ENCODE results near the gene MICAL3. TPM values are rescaled to one million over a fixed set of nuclear protein-coding genes. Genes with fewer than 3 reads are reported as not detected.
"Not testable (repeated sequence)": the region's sequence is repeated elsewhere in the genome, so short reads cannot be mapped to it uniquely, and the experiment has no call there.

The MICAL3 gene
- polyA plus RNA-seq, 4 donors = 3.2 to 31.4 (median 10.0) TPM

GRCh38 chr22:17995256-17995655 lies 29.1 kb downstream of the MICAL3 start:
- not testable (repeated sequence) for FAIRE-seq; H3K27ac ChIP-seq (ENCODE audit: low read depth in 1 of 3, low read length in 2 of 3); H3K9me3 ChIP-seq (ENCODE audit: control insufficient read depth in 2 of 2, insufficient read depth in 1 of 2, low read depth in 1 of 2, low read length in 1 of 2); H3K4me3 ChIP-seq (ENCODE audit: low read depth in 1 of 3, low read length in 3 of 3); H3K36me3 ChIP-seq (ENCODE audit: control insufficient read depth in 3 of 3, insufficient read depth in 2 of 3, low read depth in 1 of 3, low read length in 3 of 3); H3K27me3 ChIP-seq (ENCODE audit: control insufficient read depth in 3 of 3, insufficient read depth in 3 of 3, low read length in 3 of 3); H3K4me1 ChIP-seq (ENCODE audit: control insufficient read depth in 3 of 3, insufficient read depth in 2 of 3, low read depth in 1 of 3, low read length in 2 of 3); DNase-seq
- WGBS, 3 donors = 92 to 97% (median 95%) methylated on average over 6 of the region's 6 CpGs

GRCh38 chr22:17994424-17995108 lies 29.8 kb downstream of the MICAL3 start:
- H3K4me3 ChIP-seq (ENCODE audit: low read depth in 1 of 3, low read length in 3 of 3) = no peak overlapping the region
- H3K27ac ChIP-seq (ENCODE audit: low read depth in 1 of 3, low read length in 2 of 3) = no peak overlapping the region
- H3K36me3 ChIP-seq (ENCODE audit: control insufficient read depth in 3 of 3, insufficient read depth in 2 of 3, low read depth in 1 of 3, low read length in 3 of 3) = no peaks in the 10 kb centered on the region
- no peaks in the 10 kb centered on the region for H3K9me3 ChIP-seq (ENCODE audit: control insufficient read depth in 2 of 2, insufficient read depth in 1 of 2, low read depth in 1 of 2, low read length in 1 of 2)
- DNase-seq (no peak), FAIRE-seq (no peak)
- 80 to 85% (median 83%) methylated on average over 10 of the region's 10 CpGs for WGBS, 3 donors
- H3K27me3 ChIP-seq (ENCODE audit: control insufficient read depth in 3 of 3, insufficient read depth in 3 of 3, low read length in 3 of 3) = no peaks in the 10 kb centered on the region
- H3K4me1 ChIP-seq (ENCODE audit: control insufficient read depth in 3 of 3, insufficient read depth in 2 of 3, low read depth in 1 of 3, low read length in 2 of 3) = peaks cover 0 to 4% (median 0%) of the 10 kb centered on the region in 3 donors

- not testable (repeated sequence) for H3K36me3 ChIP-seq (ENCODE audit: control insufficient read depth in 3 of 3, insufficient read depth in 2 of 3, low read depth in 1 of 3, low read length in 3 of 3); H3K27me3 ChIP-seq (ENCODE audit: control insufficient read depth in 3 of 3, insufficient read depth in 3 of 3, low read length in 3 of 3); H3K27ac ChIP-seq (ENCODE audit: low read depth in 1 of 3, low read length in 2 of 3); H3K4me3 ChIP-seq (ENCODE audit: low read depth in 1 of 3, low read length in 3 of 3); DNase-seq; FAIRE-seq; H3K4me1 ChIP-seq (ENCODE audit: control insufficient read depth in 3 of 3, insufficient read depth in 2 of 3, low read depth in 1 of 3, low read length in 2 of 3); H3K9me3 ChIP-seq (ENCODE audit: control insufficient read depth in 2 of 2, insufficient read depth in 1 of 2, low read depth in 1 of 2, low read length in 1 of 2)
- 57 to 71% (median 67%) methylated on average over 2 of the region's 2 CpGs for WGBS, 3 donors
Observed at GRCh38 chr22:17992976-17993375, 31.4 kb downstream of the MICAL3 start.

GRCh38 chr22:17991992-17992391 lies 32.4 kb downstream of the MICAL3 start:
- not testable (repeated sequence) for H3K27me3 ChIP-seq (ENCODE audit: control insufficient read depth in 3 of 3, insufficient read depth in 3 of 3, low read length in 3 of 3); H3K4me3 ChIP-seq (ENCODE audit: low read depth in 1 of 3, low read length in 3 of 3); DNase-seq; H3K27ac ChIP-seq (ENCODE audit: low read depth in 1 of 3, low read length in 2 of 3); H3K4me1 ChIP-seq (ENCODE audit: control insufficient read depth in 3 of 3, insufficient read depth in 2 of 3, low read depth in 1 of 3, low read length in 2 of 3); H3K9me3 ChIP-seq (ENCODE audit: control insufficient read depth in 2 of 2, insufficient read depth in 1 of 2, low read depth in 1 of 2, low read length in 1 of 2); FAIRE-seq; H3K36me3 ChIP-seq (ENCODE audit: control insufficient read depth in 3 of 3, insufficient read depth in 2 of 3, low read depth in 1 of 3, low read length in 3 of 3)
- WGBS, 3 donors = 81 to 86% (median 84%) methylated on average over 4 of the region's 4 CpGs

- Histone ChIP-seq H3K36me3 (ENCODE audit: control insufficient read depth in 3 of 3, insufficient read depth in 2 of 3, low read depth in 1 of 3, low read length in 3 of 3) (peaks cover 0 to 8% (median 0%) of the 10 kb centered on the region in 3 donors), H3K4me1 (ENCODE audit: control insufficient read depth in 3 of 3, insufficient read depth in 2 of 3, low read depth in 1 of 3, low read length in 2 of 3) (peaks cover 0 to 4% (median 0%) of the 10 kb centered on the region in 3 donors), H3K9me3 (ENCODE audit: control insufficient read depth in 2 of 2, insufficient read depth in 1 of 2, low read depth in 1 of 2, low read length in 1 of 2) (no peaks in the 10 kb centered on the region), H3K4me3 (ENCODE audit: low read depth in 1 of 3, low read length in 3 of 3) (no peak overlapping the region), H3K27ac (ENCODE audit: low read depth in 1 of 3, low read length in 2 of 3) (no peak overlapping the region), H3K27me3 (ENCODE audit: control insufficient read depth in 3 of 3, insufficient read depth in 3 of 3, low read length in 3 of 3) (no peaks in the 10 kb centered on the region)
- FAIRE-seq (no peak), DNase-seq (no peak)
- WGBS, 3 donors = 85 to 89% (median 88%) methylated on average over 8 of the region's 8 CpGs
Observed at GRCh38 chr22:17990942-17991341, 33.4 kb downstream of the MICAL3 start.

GRCh38 chr22:17990147-17990546 lies 34.2 kb downstream of the MICAL3 start:
- H3K9me3 ChIP-seq (ENCODE audit: control insufficient read depth in 2 of 2, insufficient read depth in 1 of 2, low read depth in 1 of 2, low read length in 1 of 2) = no peaks in the 10 kb centered on the region
- 82 to 87% (median 83%) methylated on average over 6 of the region's 6 CpGs for WGBS, 3 donors

GRCh38 chr22:17988800-17989513 lies 35.4 kb downstream of the MICAL3 start:
- H3K4me3 ChIP-seq (ENCODE audit: low read depth in 1 of 3, low read length in 3 of 3) = no peak overlapping the region
- no peak overlapping the region for H3K27ac ChIP-seq (ENCODE audit: low read depth in 1 of 3, low read length in 2 of 3)
- no peaks in the 10 kb centered on the region for H3K27me3 ChIP-seq (ENCODE audit: control insufficient read depth in 3 of 3, insufficient read depth in 3 of 3, low read length in 3 of 3)
- FAIRE-seq = no peak
- H3K36me3 ChIP-seq (ENCODE audit: control insufficient read depth in 3 of 3, insufficient read depth in 2 of 3, low read depth in 1 of 3, low read length in 3 of 3) = peaks cover 0 to 11% (median 0%) of the 10 kb centered on the region in 3 donors
- DNase-seq = no peak
- WGBS, 3 donors = 82 to 92% (median 90%) methylated on average over 16 of the region's 16 CpGs
- peaks cover 0 to 4% (median 0%) of the 10 kb centered on the region in 3 donors for H3K4me1 ChIP-seq (ENCODE audit: control insufficient read depth in 3 of 3, insufficient read depth in 2 of 3, low read depth in 1 of 3, low read length in 2 of 3)
- no peaks in the 10 kb centered on the region for H3K9me3 ChIP-seq (ENCODE audit: control insufficient read depth in 2 of 2, insufficient read depth in 1 of 2, low read depth in 1 of 2, low read length in 1 of 2)

More at GRCh38 chr22:17990147-17990546, 34.2 kb downstream of the MICAL3 start:
- Histone ChIP-seq H3K36me3 (ENCODE audit: control insufficient read depth in 3 of 3, insufficient read depth in 2 of 3, low read depth in 1 of 3, low read length in 3 of 3) (peaks cover 0 to 9% (median 0%) of the 10 kb centered on the region in 3 donors), H3K4me1 (ENCODE audit: control insufficient read depth in 3 of 3, insufficient read depth in 2 of 3, low read depth in 1 of 3, low read length in 2 of 3) (peaks cover 0 to 4% (median 0%) of the 10 kb centered on the region in 3 donors), H3K27ac (ENCODE audit: low read depth in 1 of 3, low read length in 2 of 3) (no peak overlapping the region), H3K4me3 (ENCODE audit: low read depth in 1 of 3, low read length in 3 of 3) (no peak overlapping the region), H3K27me3 (ENCODE audit: control insufficient read depth in 3 of 3, insufficient read depth in 3 of 3, low read length in 3 of 3) (no peaks in the 10 kb centered on the region)
- FAIRE-seq (no peak), DNase-seq (no peak)

GRCh38 chr22:17985606-17986005 lies 38.8 kb downstream of the MICAL3 start:
- peaks cover 0 to 14% (median 0%) of the 10 kb centered on the region in 3 donors for H3K36me3 ChIP-seq (ENCODE audit: control insufficient read depth in 3 of 3, insufficient read depth in 2 of 3, low read depth in 1 of 3, low read length in 3 of 3)
- H3K9me3 ChIP-seq (ENCODE audit: control insufficient read depth in 2 of 2, insufficient read depth in 1 of 2, low read depth in 1 of 2, low read length in 1 of 2) = no peaks in the 10 kb centered on the region
- H3K27ac ChIP-seq (ENCODE audit: low read depth in 1 of 3, low read length in 2 of 3) = no peak overlapping the region
- WGBS, 3 donors = 84 to 87% (median 86%) methylated on average over 5 of the region's 5 CpGs
- peaks cover 0 to 13% (median 4%) of the 10 kb centered on the region in 3 donors for H3K4me1 ChIP-seq (ENCODE audit: control insufficient read depth in 3 of 3, insufficient read depth in 2 of 3, low read depth in 1 of 3, low read length in 2 of 3)
- DNase-seq (no peak), FAIRE-seq (no peak)
- no peaks in the 10 kb centered on the region for H3K27me3 ChIP-seq (ENCODE audit: control insufficient read depth in 3 of 3, insufficient read depth in 3 of 3, low read length in 3 of 3)
- H3K4me3 ChIP-seq (ENCODE audit: low read depth in 1 of 3, low read length in 3 of 3) = no peak overlapping the region
